Left kidney (tissue), 2 donors: ENCODE measurements around the gene CC2D1A. TPM values are rescaled to one million over a fixed set of nuclear protein-coding genes. Genes with fewer than 3 reads are reported as not detected.
A peak's percentile ranks its signal among the peaks of the same experiment; 100 is the strongest.
"Not testable (repeated sequence)": the region's sequence is repeated elsewhere in the genome, so short reads cannot be mapped to it uniquely, and the experiment has no call there.

ENCODE experiments used
- DNase-seq: peaks from one replicate; pipeline ENCODE4 v3.0.0-alpha.2; 2013
- polyA plus RNA-seq: library from polyadenylated mRNA; unstranded; fragments of 120-200 nt; gene quantifications from one replicate; pipeline ENCODE4 v1.2.1, GENCODE V29; 2013; ENCODE audit not compliant: insufficient read length

CC2D1A gene
- polyA plus RNA-seq, 1 donor, result 28.5 TPM

DNA sequence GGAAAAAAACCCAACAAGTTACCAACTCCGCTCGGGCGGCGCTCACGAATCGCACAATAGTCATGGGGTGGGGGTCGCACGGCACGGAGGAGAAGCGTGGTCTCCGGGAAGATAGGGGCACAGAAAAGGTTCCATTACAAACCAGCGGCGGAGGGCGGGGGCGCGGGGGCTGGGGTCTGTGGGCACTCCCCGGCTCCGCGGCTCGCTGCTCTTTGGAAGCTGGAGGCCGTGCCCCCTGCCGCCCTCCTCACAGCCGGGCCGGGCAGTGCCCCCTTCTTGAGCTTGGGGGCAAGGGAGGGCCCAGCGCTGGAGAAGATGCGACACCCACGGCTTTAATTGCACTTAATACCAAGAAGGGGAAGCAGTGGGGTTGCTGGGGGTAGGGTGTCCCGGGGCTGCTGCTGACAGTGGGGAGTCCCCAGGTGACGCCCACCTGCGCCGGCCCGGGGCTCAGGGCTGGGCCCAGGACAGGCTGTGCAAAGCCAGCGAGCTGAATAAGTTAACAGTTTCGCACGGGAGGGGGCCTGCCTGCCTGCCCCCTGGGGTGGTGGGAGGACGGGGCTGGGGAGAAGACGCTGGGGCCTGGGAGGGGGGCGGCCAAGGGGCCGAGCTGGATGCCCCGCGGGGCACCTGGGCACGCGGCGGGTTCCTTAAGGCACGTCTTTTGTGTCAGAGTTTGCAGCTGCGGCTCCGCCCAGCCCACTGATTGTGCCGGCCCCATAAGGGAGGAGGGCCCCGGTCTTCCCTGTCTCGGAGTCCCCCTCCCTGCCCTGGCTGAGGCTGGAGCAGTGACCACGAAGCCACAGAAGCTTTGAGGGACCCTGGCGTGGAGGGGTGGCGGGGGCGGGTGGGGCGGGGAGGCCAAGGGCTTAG, 56.1 kb downstream of the CC2D1A start:
- DNase-seq, result no peak

DNA sequence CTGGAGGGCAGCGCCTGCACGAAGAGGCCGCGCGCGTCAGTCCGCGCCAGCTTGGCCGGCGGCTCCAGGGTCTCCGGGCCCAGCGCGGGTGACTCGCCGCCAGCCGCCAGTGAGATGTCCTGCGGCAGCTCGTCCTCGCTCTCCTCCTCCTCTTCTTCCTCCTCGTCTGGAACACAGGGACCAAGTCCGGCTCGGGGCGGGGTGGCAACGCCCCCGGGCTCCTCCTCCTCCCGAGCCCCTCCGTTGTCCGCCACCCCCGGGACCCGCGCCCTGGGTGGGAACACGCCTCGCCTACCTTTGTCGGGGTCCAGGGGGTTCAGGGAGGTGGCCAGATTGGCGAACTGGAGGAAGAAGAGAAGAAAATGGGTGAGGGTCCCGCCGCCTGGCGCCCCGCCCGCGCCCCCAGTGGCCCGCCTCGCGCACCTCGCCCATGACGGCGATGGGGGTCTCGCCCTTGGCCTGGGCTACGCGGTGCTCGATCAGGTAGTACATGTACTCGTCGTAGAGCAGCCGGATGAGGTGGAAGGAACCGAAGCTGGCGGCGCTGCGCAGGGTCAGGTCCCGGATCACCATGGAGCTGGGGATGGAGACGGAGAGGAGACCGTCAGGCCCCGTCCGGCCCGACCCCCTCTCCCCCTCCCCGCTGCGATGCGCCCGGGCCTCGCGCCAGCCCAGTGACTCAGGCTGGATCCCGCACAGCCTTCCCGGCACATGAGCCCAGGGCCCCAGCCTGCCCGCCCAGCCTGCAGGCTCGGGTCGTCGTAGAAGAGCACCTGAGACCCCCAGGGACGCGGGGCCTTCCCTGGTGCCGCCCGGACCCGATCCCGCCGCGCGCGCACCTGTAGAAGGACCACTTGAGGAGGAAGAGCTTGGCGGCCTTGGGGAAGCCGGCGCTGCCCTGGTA, 57.0 kb downstream of the CC2D1A start:
- no peak for DNase-seq

DNA sequence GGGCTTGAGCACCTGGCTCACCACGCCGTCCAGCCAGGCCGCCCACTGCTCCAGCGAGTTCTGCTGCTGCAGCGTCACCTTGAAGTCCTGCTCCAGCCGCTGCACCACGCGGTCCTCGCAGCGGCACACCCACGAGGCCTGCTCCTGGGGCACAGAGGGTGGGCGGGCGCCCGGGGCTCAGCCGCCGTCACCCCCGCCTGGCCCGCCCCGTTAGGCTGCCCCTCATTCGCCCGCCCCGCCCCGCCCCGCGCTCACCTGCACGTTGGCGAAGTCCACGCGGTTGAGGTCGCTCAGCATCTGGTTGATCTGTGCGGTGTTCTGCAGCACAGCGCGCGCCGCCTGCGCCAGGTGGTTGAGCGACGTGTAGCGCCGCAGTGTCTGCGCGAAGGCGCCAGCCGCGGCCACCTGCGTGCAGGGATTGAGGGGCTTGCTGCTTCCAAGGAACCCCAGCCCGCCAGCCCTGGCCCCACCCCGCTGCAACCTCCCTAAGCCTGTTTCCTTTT, 57.7 kb downstream of the CC2D1A start:
- DNase-seq, result no peak

DNA sequence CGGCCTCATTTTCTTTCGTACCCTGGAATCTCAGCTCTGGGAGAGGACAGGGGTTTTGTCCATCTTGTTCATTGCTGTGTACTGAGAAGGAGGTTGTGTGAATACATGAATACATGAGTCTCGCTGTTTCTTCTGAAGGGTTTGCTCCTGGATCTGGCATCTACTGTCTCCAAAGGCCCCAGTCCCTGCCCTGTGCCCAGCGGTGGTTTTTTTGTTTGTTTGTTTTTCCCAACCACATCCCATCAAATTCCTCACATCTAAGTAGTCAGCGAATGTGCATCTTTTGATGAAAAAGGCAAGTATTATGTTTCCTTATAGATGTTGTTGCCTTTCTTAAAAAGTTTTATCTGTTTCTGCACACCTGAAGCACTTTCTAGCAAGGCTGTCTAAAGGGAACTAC, 58.8 kb downstream of the CC2D1A start:
- no peak for DNase-seq

DNA sequence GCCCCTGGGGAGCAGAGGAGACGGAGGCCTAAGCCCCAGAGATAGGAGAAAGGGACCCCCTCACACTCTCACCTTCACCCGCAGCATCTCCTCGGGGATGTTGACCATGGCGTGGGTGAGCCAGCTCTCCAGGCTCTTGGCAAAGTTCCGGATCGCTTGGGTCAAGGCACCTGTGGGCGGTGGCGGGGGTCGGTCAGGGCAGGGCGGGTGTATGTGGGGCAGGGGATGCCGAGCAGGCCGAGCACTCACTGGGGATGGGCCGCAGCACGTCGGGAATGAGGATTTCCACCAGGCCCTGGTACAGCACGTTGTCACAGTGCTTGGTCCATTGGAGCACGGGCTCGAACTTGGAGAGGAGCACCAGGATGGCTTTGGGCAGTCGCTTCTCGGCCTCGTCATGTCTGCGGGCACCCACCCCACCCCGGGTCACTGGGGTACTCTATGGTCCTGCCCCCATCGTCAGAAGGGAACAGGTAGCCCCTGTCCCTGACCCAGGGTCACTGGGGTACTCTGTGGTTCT, 59.4 kb downstream of the CC2D1A start:
- no peak for DNase-seq

DNA sequence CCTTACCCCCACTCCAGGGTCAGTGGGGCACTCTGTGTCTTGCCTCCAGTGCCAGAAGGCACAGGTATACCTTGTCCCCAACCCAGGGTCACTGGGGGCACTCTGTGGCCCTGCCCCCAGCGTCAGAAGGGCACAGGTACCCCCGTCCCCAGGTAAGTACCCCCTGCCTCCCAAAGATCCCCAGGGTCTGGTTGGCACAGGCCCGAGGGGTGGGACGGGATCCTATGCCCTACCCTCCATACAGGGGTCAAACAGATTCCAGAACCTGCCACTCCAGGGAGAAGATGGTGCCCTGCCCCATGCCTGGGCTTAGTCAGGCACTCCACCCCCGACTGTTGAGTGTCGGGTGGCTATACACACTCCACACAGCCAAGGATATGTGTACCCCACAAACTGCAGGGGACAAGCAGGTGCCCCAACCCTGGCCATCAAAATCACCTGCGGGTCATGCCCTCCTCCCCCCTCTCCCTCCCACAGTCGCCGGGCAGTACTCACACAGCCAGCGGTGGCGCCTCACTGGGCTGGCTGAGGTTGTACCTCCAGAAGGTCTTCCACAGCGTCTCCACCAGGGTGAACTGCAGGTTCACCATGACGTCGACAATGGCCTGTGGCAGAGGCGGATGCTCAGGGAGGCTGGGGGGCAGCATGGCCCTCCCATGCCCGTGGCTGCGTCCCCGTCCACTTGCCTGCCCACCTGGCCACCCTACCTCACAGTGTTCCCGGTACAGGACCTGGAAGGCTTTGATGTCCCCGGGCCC, 60.1 kb downstream of the CC2D1A start:
- no peak for DNase-seq

DNA sequence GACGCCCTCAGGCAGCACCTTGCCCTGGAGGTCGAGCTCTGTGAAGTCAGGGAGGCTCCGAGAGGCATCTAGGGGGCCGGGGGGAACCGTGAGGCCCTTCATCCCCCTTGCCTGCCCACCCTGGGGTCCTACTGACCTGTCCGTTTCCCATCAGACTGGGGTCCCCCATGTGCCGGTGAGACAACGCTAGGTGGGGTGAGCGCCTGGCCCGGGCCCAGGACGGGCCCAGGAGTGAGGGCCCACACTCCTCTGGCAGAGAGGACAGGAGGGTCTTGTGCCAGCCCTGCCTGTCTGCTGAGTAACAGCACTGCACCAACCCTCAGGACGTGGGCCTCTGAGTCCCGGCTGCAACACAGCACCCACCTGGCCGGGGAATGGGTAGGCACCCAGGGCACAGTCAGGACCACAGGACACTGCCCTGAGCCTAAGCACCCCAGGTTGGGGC, 60.7 kb downstream of the CC2D1A start:
- DNase-seq, result no peak

DNA sequence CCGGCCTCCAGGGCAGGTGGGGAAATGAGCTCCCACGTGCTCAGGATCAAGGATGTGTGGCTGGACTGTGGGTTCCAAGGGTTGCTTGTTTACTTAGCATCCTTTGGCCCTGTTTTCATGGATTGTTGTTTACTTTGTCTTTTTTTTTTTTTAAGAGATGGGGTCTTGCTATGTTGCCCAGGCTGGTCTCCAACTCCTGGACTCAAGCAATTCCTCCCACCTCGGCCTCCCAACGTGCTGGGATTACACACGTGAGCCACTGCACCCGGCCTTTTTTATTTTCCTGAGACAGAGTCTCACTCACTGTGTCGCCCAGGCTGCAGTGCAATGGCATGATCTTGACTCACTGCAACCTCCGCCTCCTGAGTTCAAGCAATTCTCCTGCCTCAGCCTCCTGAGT, 61.2 kb downstream of the CC2D1A start:
- DNase-seq, result not testable (repeated sequence)

DNA sequence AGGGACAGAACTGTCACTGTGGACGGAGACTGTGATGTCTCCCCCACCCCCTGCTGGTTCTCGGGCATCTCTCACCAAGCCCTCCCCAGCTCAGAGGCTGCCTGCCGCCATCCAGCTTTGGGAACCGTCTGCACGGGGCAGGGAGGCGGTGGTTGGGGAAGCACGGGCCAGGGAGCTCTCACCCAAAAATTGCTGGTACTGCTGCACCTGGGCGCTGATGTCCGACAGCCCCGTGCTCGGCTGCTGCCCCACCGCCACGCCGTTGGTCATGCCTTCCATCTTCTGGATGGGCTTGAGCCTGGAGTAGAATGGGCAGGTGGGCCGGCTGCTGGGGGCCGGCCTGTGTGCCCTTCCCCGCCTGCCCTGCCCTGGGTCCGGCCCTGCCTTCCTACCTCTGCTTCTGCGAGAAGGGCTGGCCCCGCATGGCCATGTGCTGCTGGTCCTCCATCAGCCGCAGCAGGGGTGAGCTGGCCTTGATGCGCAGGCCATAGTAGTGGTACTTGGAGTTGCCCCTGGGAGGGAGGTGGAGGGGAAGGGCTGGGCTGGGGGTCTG, 62.5 kb downstream of the CC2D1A start:
- DNase-seq, result no peak

DNA sequence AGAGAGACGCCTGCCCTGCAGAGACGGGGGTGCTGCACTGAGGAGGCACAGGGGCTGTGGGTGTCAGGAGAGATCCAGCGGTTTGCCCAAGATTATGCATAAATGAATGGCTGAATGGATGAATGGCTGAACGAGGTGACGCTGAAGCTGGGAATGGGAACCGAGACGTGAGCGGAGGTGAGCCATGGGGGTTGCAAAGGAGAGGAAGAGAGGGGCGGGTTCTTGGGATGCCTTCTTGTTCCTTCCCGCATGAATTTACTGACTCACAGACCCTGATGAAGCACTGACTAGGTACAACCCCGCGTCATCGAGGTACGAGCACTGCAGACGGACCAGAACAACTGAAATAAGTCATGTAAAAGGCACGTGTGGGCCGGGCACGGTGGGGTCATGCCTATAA, 63.0 kb downstream of the CC2D1A start:
- DNase-seq, result no peak

DNA sequence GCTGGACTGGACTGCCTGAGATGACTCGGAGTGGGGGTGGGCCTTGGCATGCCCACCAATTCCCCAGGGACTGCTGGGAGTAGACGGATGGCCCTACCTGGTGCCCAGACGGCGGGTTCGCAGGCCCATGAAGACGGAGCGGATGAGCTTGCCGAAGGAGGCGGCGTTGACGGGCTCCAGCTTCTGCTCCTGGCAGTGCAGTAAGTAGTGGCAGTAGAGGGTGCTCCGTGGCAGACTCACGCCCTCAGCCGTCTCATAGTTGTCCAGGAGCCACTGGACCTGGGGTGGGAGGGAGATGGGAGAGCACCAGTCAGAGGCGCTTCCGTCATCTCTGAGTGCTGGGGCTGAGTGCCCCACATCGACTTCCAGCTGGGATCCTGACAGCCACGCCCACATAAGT, 63.9 kb downstream of the CC2D1A start:
- DNase-seq, result no peak

DNA sequence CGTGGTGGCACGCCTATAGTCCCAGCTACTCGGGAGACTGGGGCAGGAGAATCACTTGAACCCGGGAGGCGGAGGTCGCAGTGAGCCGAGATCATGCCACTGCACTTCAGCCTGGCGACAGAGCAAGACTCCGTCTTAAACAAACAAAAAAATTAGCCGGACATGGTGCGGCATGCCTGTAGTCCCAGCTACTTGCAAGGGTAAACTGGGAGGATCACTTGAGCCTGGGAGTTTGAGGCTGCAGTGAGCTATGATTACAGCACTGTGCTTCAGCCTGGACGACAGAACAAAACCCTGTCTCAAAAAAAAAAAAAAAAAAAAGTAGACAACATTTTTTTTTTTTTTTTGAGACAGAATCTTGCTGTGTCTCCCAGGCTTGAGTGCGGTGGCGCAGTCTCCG, 65.9 kb downstream of the CC2D1A start:
- DNase-seq, result not testable (repeated sequence)

DNA sequence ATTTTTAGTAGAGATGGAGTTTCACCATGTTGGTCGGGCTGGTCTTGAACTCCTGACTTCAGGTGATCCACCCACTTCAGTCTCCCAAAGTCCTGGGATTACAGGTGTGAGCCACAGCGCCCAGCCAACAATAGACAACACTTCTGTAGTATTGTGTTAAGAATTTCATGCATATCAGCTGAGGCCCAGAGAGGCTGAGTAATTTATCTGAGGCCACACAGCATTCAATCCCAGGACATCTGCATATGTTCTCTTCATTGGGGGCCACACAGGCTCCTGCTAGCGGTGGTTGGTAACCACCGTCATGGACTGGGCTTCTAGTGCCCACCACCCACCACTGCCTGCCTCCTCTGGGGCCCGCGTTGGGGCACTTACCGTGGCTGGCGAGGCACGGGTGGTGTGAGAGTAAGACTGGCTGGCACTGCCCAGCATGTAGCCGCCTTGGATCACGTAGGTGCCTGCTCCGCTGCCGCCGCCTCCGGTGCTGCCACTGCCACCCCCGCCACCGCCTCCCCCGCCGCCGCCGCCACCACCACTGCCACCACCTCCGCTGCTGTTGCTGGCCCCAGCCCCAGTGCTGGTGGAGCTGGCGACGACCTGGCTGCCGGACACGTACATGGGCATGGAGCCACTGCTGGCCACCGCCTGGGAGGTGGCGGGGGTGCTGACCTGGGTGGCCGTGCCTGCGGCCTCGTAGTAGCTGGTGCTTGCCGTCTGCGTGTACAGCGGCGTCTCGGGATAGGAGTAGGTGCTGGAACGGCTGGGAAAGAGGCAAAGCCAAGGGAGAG, 66.6 kb downstream of the CC2D1A start:
- DNase-seq, result no peak

DNA sequence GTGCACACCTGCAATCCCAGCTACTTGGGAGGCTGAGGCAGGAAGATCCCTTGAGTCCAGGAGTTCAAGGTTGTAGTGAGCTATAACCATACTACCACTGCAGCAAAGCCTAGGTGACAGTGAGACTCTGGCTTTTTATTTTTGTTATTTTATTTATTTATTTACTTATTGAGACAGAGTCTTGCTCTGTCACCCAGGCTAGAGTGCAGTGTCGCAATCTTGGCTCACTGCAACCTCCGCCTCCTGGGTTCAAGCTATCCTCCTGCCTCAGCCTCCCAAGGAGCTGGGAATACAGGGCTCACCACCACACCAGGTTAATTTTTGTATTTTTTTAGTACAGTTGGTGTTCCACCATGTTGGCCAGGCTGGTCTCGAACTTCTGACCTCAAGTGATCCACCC, 67.5 kb downstream of the CC2D1A start:
- DNase-seq, result not testable (repeated sequence)

DNA sequence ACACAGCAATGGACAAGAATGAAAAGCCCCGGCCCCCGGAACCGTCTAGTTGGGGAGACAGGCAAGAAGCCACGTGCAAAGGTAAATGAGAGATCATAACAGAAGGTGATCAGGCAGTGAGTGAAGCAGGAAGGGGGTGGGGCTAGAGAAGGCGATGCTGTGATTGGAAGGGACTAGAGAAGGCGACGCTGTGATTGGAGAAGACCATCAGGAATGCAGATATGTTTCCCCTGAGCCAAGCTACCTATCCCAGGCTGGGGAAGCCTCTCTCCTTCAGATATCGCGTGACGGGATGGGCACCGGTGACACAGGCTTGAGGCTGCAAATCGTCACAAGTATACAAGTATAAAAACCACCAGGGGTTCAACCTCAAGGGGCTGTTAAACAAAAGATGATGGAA, 68.1 kb downstream of the CC2D1A start:
- DNase-seq, result peak; percentile 70

DNA sequence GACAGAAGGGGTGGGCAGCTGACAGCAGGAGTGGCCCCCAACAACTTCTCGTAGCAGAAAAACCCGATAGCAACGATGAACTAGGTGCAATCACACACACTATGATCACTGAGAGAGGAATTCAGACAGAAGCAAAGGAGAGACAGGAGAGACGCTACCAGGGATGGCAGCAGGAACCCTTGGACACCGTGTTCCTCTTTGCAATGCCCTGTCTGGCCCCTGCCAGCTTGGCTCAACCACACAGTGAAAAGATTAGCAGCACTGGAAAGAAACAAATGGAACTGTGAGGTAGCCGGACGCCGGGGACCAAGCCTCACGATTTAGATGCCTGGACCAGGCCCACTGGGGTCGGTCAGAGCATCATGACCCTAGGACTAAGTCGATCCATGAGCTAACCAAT, 69.9 kb downstream of the CC2D1A start:
- no peak for DNase-seq

DNA sequence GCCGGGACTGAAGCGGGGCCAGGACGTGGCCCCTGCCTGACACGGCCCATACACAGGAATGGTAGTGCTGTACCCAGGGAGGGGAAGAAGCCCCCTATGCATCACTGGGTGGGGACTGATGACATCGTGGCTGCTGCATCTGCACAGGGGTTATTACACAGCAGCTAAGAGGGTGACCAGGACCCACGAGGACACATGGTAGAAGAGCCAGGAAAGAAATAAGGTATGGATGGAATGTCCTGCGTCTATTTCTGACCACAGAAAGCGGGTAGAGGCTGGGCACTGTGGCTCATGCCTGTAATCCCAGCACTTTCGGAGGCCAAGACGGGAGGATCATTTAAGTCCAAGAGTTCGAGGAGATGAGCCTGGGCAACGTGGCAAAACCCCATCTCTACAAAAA, 70.4 kb downstream of the CC2D1A start:
- DNase-seq, result no peak

DNA sequence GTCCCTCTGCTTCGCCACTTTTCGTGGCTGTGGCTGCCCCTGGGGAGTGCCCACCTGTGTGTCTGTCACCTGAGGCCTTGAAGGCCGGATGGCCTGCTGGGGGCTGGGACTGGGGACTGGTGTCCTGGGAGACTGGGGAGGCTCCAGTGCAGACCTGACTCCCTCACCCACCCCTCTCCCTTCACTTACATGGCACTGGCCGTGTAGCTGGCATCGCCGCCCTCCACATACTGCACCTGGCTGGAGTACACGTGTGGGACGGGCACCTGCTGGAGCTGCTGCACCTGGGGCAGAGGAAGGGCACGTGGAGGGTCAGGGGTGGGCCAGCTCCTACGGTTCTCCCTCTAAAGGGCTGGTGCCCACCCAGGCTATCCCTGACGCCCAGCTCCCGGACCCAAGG, 71.8 kb downstream of the CC2D1A start:
- no peak for DNase-seq

DNA sequence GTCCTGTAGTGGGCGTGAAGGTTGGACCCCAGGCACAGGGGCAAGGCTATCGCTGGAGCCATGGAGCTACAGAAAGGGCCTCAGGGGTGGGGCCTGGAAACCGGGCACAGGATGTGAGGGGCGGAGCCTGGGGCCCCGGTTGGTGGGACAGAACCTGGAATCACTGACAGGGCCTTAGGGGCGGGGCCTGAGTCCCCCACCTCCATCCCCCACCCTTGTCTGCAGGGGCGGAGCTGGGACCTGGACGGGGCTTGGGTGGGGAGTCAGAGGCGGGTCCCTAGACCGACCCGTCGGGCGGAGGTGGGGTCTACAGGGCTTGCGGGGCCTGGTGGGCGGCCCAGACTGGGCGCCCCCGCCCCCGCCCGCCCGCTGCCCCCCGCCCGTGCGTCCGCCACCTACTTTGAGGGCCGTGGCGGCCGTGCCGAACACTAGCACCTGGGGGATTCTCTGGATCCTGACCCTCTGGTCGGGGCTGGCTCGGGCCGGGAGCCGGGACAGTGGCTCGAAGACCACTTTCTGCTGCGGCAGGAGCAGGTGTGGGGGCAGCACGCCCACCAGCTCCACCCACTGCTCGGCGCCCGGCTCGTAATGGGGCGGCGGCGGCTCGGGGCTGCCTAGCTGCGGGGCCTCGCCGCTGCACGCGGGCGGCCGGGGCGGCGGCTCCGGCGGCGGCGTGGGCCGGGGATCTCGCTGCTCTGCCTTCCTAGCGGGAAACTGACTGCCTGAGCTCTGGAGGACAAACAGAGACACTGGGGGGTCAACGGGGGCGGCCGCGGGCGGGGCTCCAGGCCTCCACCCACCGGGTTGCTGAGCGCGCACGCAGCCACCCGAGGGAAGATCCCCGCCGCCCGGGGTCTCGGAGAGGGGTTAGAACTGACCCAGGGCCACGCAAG, 72.6 kb downstream of the CC2D1A start:
- DNase-seq, result peak; percentile 82

DNA sequence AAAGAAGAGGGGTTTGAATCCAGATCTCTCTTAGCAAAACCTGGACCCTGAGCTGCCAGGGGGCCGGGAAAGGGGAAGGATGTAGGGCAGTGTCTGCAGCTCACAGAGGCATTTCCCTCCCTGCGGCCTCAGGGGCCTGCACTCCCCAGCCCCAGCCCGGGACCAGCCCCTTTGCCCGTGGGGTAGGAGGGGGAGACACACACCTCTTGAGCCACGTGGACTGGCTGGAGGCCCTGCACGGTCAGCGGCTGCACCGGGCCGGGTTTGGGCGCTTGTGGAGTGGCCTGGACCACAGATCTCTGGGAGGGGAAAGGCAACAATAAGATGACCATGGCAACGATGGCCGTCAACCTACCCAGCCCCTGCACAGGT, 73.2 kb downstream of the CC2D1A start:
- DNase-seq, result no peak
